SU-DHL-6 (cell line): ENCODE measurements around the gene RAB17.

Experiments
- H2AFZ ChIP-seq: fragments of 200-600 bp; sonication (generic); 2 replicates; pipeline ENCODE4 v1.6.1; 2014; ENCODE audit warnings: low read depth, mild to moderate bottlenecking, moderate library complexity, mixed read lengths, antibody characterized with exemption, low read length; ENCODE audit not compliant: severe bottlenecking
- H3F3A ChIP-seq: fragments of 200-600 bp; shearing (Covaris generic); 2 replicates; pipeline ENCODE4 v1.6.0; 2016; ENCODE audit warnings: antibody characterized with exemption, mild to moderate bottlenecking; ENCODE audit not compliant: insufficient read depth
- H3K27ac ChIP-seq: fragments of 200-600 bp; sonication (generic); 2 replicates; pipeline ENCODE4 v1.5.1; 2016; ENCODE audit warnings: low read depth, mild to moderate bottlenecking, low read length, moderate library complexity, mixed read lengths
- H3K27me3 ChIP-seq: fragments of 200-600 bp; sonication (generic), shearing (Covaris generic); 2 replicates; pipeline ENCODE4 v1.6.0; 2014; ENCODE audit warnings: mild to moderate bottlenecking, low read length
- H3K36me3 ChIP-seq: fragments of 200-600 bp; sonication (generic); 2 replicates; pipeline ENCODE4 v1.6.1; 2014; ENCODE audit warnings: mild to moderate bottlenecking, low read length, mixed read lengths
- H3K4me2 ChIP-seq: fragments of 300-600, 200-600 bp; shearing (Covaris generic), sonication (generic); 2 replicates; pipeline ENCODE4 v1.6.0; 2014; ENCODE audit warnings: low read length, low read depth, mild to moderate bottlenecking; ENCODE audit not compliant: poor library complexity, severe bottlenecking
- H3K4me3 ChIP-seq: fragments of 200-600 bp; sonication (generic); 2 replicates; pipeline ENCODE4 v1.5.1; 2014; ENCODE audit warnings: antibody characterized with exemption, low read length, mild to moderate bottlenecking, mixed read lengths; ENCODE audit not compliant: insufficient read depth, poor library complexity, severe bottlenecking
- H3K79me2 ChIP-seq: fragments of 200-600 bp; sonication (generic); 2 replicates; pipeline ENCODE4 v1.6.1; 2014; ENCODE audit warnings: mild to moderate bottlenecking, low read length, moderate library complexity; ENCODE audit not compliant: insufficient read depth
- H3K9ac ChIP-seq: fragments of 200-600 bp; sonication (generic); 2 replicates; pipeline ENCODE4 v1.7.0; 2014; ENCODE audit warnings: mild to moderate bottlenecking, low read length
- H3K9me2 ChIP-seq: fragments of 200-600 bp; sonication (generic); replicated peaks from 2 replicates; pipeline ENCODE4 v1.6.1; 2014; ENCODE audit warnings: low read length; ENCODE audit not compliant: insufficient read depth
- H3K9me3 ChIP-seq: fragments of 200-600 bp; sonication (generic); 2 replicates; pipeline ENCODE4 v1.6.1; 2014; ENCODE audit warnings: low read length, mixed read lengths; ENCODE audit not compliant: insufficient read depth
- H4K20me1 ChIP-seq: fragments of 200-600 bp; sonication (generic); 2 replicates; pipeline ENCODE4 v1.6.1; 2014; ENCODE audit warnings: low read depth, mild to moderate bottlenecking, antibody characterized with exemption, low read length, moderate library complexity, mixed read lengths
- CTCF ChIP-seq: fragments of 200-600 bp; sonication (generic); IDR thresholded peaks from one replicate; pipeline ENCODE4 v1.5.1; 2017; ENCODE audit warnings: antibody characterized with exemption, mild to moderate bottlenecking, low read length, moderate library complexity; ENCODE audit not compliant: insufficient read depth, poor library complexity, severe bottlenecking
- EZH2phosphoT487 ChIP-seq: fragments of 200-600 bp; sonication (generic), shearing (Covaris generic); conservative IDR thresholded peaks from 2 replicates; pipeline ENCODE4 v1.6.1; 2018; ENCODE audit warnings: mild to moderate bottlenecking, antibody characterized with exemption, low read length, moderate library complexity, mixed read lengths

RAB17 gene

GRCh38 chr2:237603049-237603717 is 12.6 kb upstream of the RAB17 start:
- Histone ChIP-seq H3F3A (no peaks in the 10 kb centered on the region), H3K9ac (no peak overlapping the region), H3K4me3 (no peak overlapping the region), H3K9me2 (no peaks in the 10 kb centered on the region), H2AFZ (no peak overlapping the region), H3K9me3 (no peaks in the 10 kb centered on the region), H3K27me3 (no peaks in the 10 kb centered on the region), H4K20me1 (no peaks in the 10 kb centered on the region), H3K36me3 (no peaks in the 10 kb centered on the region), H3K79me2 (no peaks in the 10 kb centered on the region), H3K4me2 (no peak overlapping the region), H3K27ac (no peak overlapping the region)
- TF ChIP-seq CTCF (no peak), EZH2phosphoT487 (no peak)

- Histone ChIP-seq H3K36me3 (no peaks in the 10 kb centered on the region), H3K27me3 (no peaks in the 10 kb centered on the region), H3K27ac (no peak overlapping the region), H3K9me2 (no peaks in the 10 kb centered on the region), H2AFZ (no peak overlapping the region), H4K20me1 (no peaks in the 10 kb centered on the region), H3K4me2 (no peak overlapping the region), H3F3A (no peaks in the 10 kb centered on the region), H3K4me3 (no peak overlapping the region), H3K9ac (no peak overlapping the region), H3K79me2 (no peaks in the 10 kb centered on the region), H3K9me3 (no peaks in the 10 kb centered on the region)
- no peak for TF ChIP-seq CTCF
- no peak for TF ChIP-seq EZH2phosphoT487
These were observed 11.9 kb upstream of the RAB17 start for GRCh38 chr2:237602409-237602808.

- H3K4me3 ChIP-seq: no peak overlapping the region
- H3K4me2 ChIP-seq: no peak overlapping the region
These were observed 11.1 kb upstream of the RAB17 start for GRCh38 chr2:237601453-237602116.

More at GRCh38 chr2:237601453-237602116, 11.1 kb upstream of the RAB17 start:
- no peak overlapping the region for H3K27ac ChIP-seq
- H3K9ac ChIP-seq: no peak overlapping the region
- no peaks in the 10 kb centered on the region for H3K36me3 ChIP-seq
- H3K9me3 ChIP-seq: no peaks in the 10 kb centered on the region
- no peak overlapping the region for H2AFZ ChIP-seq
- H3K79me2 ChIP-seq: no peaks in the 10 kb centered on the region
- H4K20me1 ChIP-seq: no peaks in the 10 kb centered on the region
- H3F3A ChIP-seq: no peaks in the 10 kb centered on the region
- no peak for TF ChIP-seq CTCF
- no peak for TF ChIP-seq EZH2phosphoT487
- no peaks in the 10 kb centered on the region for H3K27me3 ChIP-seq
- H3K9me2 ChIP-seq: no peaks in the 10 kb centered on the region
